ENCODE measurements around the gene IGSF5.
"Not testable (repeated sequence)": the region's sequence is repeated elsewhere in the genome, so short reads cannot be mapped to it uniquely, and the experiment has no call there.

DNA sequence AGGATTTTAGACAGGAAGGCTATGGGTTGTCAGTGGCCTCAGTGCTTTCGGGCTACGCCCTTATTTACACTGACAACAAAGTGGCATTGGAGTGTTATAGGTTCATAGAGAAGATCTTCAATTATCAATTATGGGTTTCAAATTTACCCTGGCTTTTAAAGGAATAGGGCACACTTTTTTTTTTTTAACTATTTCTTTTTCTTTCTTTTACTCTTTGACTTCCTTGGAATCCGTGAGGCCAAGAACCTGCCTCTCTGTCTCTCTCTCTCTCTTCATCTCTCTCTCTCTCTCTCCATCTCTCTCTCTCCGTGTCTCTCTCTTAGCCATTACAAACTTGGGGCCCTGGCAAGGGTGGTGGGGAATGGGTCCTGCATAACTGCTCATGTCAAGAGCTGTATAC lies at the start of gene IGSF5:
- TF ChIP-seq CTCF, POLR2A (IDR thresholded peaks at IDR 0.05): not testable (repeated sequence)
